ENCODE measurements around the gene RELCH.
A peak's percentile ranks its signal among the peaks of the same experiment; 100 is the strongest.
"Not testable (repeated sequence)": the region's sequence is repeated elsewhere in the genome, so short reads cannot be mapped to it uniquely, and the experiment has no call there.

The RELCH gene, protein sequence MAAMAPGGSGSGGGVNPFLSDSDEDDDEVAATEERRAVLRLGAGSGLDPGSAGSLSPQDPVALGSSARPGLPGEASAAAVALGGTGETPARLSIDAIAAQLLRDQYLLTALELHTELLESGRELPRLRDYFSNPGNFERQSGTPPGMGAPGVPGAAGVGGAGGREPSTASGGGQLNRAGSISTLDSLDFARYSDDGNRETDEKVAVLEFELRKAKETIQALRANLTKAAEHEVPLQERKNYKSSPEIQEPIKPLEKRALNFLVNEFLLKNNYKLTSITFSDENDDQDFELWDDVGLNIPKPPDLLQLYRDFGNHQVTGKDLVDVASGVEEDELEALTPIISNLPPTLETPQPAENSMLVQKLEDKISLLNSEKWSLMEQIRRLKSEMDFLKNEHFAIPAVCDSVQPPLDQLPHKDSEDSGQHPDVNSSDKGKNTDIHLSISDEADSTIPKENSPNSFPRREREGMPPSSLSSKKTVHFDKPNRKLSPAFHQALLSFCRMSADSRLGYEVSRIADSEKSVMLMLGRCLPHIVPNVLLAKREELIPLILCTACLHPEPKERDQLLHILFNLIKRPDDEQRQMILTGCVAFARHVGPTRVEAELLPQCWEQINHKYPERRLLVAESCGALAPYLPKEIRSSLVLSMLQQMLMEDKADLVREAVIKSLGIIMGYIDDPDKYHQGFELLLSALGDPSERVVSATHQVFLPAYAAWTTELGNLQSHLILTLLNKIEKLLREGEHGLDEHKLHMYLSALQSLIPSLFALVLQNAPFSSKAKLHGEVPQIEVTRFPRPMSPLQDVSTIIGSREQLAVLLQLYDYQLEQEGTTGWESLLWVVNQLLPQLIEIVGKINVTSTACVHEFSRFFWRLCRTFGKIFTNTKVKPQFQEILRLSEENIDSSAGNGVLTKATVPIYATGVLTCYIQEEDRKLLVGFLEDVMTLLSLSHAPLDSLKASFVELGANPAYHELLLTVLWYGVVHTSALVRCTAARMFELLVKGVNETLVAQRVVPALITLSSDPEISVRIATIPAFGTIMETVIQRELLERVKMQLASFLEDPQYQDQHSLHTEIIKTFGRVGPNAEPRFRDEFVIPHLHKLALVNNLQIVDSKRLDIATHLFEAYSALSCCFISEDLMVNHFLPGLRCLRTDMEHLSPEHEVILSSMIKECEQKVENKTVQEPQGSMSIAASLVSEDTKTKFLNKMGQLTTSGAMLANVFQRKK

DNA sequence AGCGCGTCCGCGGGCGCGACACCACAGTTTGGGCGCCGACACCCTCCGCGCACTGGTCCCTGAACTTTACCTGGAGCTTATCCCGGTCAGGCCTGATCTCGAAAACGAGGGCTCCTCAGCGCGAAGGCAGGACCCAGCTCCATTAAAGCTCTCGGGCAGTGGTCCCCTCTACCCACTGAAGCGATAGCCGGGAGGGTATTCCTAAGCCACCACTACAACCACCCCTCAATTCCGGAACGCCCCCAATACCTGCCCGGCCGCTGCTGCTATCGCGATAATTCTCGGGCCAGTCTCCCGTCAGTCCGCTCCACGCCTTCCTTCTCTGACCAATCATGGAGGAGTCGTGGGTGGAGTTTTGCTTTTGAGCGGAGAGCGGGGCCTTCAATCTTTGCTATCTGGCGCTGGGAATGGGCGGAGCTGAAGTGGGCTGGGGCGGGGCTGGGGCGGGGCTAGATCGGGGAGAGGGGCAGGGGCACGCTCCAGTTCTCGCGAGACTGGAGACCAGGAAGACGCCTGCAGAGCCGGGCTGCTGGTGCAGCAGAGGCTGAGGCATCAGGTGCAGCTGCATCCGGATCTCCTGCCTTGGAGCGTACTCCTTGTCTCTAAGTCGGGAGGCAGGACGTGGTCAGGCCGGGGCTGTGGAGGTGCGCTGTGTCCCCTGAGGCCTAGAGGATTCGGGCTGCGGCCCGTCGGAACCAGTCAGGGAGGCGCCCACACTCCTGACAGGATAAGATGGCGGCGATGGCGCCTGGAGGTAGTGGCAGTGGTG lies at the start of gene RELCH, which contains the start of gene PIGN:
Gene RELCH, plus strand, starts transcription at position 482 of the 769 bp plus-strand sequence. Its CDS starts 251 bp downstream, at position 733.
Gene PIGN, minus strand, starts transcription at position 283 of the 769 bp plus-strand sequence. CDS start 25,703 bp downstream, outside the sequence.
- FAIRE-seq (peak; percentile 99), DNase-seq (ENCODE audit: insufficient read length, low spot score) (peak; percentile 81)

DNA sequence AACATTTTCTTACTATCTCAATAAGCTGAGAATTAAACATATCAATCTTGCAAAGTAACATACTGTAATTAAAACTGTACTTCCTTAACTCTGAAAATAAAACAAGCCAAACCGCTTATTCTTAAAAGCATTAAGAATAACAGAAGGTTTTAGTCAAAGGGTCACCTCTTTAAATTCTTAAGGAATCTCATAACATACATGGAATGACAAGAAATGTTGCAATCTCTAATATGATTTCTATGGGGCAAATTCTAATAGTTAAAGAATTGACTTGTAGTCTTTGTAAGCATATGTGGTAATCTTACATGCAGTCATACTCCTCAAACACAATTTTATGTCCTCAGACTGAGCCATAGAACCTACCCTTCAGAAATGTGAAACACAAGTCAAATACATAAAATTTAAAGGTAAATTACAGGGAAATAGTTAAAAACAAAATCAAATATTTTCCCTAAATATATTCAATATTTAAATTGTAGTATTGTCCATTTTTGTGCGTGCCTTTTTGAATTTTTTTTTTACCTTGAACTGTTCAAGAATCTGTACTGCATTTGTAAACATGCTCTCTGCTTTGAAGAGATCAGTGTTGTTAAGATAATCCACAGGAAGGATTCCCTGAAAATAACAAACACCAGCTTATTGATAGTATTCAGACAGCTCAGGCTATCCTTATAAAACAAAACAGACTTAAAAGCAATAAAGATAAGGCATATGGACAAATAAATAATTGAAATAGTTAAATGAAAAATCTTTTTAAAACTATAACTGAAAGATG lies 48.4 kb upstream of the RELCH start:
- DNase-seq (ENCODE audit: insufficient read length, low spot score) (no peak), FAIRE-seq (no peak)

DNA sequence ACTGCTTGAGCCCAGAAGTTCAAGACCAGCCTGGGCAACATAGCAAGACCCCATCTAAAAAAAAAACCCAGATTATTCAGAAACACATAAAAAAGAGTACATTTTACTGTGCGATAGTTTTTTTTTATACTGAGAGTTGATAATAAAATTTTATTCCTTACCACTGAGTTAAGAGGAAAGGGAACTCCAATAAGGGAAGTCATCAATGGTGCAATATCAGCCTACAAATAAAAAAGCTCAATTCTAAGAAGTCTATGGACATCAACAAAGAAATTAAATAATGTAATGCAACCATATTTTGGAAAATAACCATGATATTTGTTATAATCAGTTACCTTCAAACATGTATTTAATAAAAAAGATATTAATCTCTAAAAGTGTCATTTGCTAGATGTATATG lies 46.8 kb upstream of the RELCH start:
- no peak for DNase-seq (ENCODE audit: insufficient read length, low spot score)
- FAIRE-seq: no peak

DNA sequence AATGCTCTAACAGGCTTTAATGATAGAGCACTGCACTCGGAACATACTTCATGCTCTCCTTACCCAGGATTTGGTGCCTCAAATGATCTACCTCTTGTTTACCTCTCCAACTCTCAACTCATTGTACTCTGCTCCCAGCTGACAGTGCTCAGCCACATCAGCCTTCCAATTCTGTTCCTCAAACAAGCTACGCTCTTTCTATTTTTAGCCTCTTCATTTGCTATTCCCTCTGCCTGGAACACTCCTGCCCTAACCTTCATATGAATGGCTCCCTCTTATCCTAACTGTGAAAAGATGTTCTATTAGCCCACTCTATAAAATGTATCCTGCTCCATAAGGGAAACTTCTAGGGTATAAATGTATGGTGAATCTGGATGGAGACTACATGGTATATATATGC lies 42.7 kb upstream of the RELCH start:
- FAIRE-seq (no peak), DNase-seq (ENCODE audit: insufficient read length, low spot score) (no peak)

DNA sequence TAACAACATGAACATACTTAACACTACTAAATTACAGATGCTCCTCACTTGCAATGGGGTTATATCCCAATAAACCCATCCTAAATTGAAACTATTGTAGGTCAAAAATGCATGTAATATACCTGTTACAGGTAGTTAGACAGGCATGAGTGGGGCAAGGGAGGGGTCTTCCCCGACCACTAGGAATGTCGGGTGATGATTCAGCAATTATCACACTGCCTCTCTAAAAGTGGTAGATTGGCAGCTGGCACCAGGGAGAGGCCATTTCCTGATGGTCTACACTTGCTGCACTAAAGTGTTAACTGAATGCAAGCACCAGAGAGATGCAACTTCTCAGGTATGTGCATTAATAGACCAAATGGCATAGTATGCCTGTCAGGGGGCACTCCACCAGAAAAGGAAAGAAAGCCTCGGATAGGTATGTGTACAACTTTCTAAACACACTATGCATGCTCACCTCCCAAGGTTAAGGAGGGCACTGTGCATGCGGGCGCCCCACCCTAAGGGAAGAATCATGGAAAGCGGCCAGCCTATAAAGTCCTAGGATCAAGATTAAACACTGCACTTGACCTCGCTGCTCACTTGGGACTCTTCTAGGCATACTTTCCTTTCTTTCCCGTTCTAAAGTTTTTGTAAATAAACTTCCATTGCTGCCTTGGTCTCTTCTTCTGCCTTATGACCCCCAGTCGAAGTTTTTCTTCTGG lies 35.8 kb upstream of the RELCH start:
- no peak for DNase-seq (ENCODE audit: insufficient read length, low spot score)
- no peak for FAIRE-seq

DNA sequence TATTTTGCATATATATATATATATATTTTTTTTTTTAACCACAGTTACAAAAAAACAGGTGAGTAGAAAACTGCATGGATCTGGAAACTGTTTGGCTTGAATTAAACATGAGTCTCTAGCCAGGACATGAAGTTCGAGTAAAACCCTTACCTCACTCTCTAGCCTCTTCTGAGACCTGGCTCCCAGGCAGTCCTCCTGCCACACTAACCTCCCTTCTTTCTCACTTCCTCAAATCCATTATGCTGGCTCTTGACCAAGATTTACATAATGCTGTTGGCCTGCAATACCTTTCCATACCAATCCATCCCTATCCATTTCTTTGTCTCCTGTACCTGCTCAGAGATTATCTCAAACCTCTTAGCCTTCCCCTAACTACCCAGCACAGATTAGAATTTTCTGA lies 34.2 kb upstream of the RELCH start:
- DNase-seq (ENCODE audit: insufficient read length, low spot score): no peak
- no peak for FAIRE-seq

DNA sequence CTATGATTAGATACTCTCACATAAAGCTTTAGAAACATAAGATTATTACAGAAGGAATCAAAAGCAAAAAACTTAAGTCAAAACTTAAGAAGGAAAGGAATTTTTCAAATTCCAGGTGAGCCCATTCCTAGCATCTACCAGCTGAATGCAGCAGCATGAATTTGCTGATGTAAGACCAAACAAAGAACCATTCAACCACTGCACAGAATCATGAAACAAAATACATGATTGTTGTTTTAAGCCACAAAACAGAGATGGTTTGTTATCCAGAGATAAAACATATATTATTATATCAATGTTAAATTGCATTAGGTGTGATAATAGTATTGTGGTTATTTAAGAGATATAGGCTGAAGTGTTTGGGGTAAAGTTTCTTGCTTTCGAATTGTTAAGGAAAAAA lies 29.2 kb upstream of the RELCH start:
- FAIRE-seq: no peak
- no peak for DNase-seq (ENCODE audit: insufficient read length, low spot score)

DNA sequence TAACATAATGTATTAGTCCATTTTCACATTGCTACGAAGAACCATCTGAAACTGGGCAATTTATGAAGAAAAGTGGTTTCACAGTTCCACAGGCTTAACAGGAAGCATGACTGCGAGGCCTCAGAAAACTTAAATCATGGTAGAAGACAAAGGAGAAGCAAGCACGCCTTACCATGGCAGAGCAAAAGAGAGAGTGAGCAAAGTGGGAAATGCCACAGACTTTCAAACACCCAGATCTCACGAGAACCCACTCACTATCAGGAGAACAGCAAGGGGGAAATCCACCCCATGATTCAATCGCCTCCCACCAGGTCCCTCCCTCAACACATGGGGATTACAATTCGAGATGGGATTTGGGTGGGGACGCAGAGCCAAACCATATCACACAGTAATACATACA lies 22.7 kb upstream of the RELCH start:
- FAIRE-seq: no peak
- no peak for DNase-seq (ENCODE audit: insufficient read length, low spot score)

DNA sequence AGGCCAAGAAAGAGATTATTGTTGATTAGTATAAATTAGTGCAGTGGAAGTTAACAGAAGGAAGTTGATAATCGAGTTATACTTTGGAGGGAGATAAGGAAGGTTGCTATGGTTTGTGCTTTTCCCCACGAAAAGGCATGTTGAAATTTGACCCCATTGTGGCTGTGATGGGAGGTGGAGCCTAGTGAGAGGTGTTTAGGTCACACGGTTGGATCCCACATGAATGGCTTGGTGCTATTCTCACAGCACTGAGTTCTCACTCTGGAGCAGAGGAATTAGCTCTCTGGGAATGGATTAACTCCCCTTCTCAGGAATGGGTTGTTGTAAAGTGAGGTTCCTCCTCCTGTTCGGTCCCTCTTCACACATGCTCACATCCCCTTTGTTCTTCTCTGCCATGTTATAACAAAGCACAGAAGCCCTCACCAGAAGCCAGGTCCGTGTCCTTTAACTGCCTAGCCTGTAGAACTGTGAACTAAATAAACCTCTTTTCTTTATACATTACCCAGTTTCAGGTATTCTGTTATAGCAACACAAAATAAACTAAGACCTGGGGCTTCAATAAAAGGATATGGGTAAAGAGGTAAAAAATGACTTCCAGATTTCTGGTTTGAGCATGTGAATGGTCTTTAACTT lies 22.1 kb upstream of the RELCH start:
- FAIRE-seq (no peak), DNase-seq (ENCODE audit: insufficient read length, low spot score) (no peak)

DNA sequence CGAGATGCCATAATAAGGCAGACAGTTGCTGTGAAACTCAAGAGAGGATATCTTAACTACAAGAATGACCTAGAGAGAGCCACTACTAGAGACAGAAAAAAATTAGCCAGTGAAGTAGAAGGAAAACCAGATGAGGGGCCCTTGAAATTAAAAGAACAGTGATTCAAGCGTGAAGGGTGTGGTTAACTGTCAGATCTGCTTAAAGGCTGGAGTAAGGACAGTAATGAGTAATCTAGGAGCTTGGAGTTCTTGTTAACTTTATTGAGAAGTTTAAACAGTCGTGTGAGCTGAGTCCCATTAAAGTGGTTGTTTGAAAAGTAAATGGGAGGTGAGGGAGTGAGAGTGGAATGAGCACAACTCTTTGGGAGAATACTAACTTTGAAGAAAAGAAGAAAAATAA lies 21.5 kb upstream of the RELCH start:
- DNase-seq (ENCODE audit: insufficient read length, low spot score) (no peak), FAIRE-seq (no peak)

DNA sequence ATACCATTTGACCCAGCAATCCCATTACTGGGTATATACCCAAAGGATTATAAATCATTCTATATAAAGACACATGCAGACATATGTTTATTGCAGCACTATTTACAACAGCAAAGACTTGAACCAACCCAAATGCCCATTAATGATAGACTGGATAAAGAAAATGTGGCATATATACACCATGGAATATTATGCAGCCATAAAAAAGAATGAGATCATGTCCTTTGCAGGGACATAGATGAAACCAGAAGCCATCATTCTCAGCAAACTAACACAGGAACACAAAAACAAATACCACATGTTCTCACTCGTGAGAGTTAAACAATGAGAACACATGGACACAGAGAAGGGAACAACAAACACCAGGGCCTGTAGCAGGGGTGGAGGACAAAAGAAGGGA lies 20.5 kb upstream of the RELCH start:
- not testable (repeated sequence) for DNase-seq (ENCODE audit: insufficient read length, low spot score); FAIRE-seq

DNA sequence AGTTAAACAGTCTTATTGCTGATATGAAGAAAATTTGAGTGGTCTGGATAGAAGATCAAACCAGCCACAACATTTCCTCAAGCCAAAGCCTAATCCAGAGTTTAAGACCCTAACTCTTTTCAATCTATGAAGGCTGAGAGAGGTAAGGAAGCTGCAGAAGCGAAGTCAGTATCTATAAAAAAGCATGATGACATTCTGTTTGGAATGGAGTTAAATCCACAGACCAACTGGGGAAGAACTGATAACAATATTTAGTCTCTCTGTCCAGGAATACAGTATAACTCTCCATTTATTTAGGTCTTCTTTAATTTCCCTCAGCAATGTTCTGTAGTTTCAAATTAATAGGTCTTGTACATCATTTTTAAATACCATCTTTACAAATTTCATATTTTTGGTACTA lies 16.2 kb upstream of the RELCH start:
- DNase-seq (ENCODE audit: insufficient read length, low spot score) (no peak), FAIRE-seq (no peak)

DNA sequence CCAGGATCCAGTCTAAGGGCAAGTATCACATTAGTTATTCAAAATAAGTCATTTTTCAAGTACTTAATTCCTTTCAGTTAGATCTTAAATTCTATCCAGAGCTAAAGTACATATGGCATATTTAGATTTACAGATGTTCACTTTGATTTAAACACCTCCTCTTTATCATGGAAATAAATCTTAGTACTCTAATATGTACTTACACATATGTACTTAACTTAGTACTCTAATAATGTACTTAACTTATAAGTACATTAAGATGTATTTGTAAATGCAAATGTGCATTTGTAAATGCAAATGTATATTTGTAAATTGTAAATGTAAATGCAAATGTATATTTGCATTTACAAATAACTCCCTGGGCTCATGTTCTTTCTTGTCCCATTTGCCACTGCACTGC lies 14.8 kb upstream of the RELCH start:
- DNase-seq (ENCODE audit: insufficient read length, low spot score) (no peak), FAIRE-seq (no peak)

DNA sequence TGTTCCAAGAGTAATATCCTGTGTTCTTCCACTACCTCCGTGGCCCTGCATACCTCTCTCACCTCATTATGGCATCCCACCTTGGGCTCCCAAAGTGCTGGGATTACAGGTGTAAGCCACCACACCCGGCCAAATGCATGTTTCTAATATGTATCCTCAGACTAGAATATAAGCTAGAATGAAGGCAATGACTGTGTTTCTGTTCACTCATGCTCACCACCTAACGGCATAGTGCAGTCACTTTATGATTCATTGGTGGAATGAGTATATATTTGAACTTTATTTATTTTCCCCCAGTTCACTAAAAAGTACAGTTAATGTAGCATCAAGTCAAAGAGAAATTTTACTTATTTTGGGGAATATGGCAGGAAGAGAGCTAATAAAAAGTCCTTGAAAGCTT lies 11.5 kb upstream of the RELCH start:
- FAIRE-seq: no peak
- no peak for DNase-seq (ENCODE audit: insufficient read length, low spot score)

DNA sequence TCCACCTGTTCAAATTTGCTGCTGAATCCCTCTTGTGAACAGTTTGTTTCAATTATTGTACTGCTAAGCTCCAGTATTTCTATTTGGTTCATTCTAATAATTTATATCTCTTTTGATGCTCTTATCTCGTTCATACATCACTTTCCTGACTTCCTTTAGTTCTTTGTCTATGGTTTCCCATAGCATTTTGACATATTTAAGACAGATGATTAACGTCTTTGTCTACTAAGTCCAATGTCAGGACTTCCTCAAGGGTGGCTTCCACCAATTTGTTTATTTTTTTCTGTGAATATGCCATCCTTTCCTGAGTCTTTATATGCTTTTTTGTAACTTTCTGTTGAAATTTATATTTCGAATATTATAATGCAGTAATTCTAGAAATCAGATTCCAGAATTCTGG lies 9.8 kb upstream of the RELCH start:
- FAIRE-seq (no peak), DNase-seq (ENCODE audit: insufficient read length, low spot score) (no peak)

DNA sequence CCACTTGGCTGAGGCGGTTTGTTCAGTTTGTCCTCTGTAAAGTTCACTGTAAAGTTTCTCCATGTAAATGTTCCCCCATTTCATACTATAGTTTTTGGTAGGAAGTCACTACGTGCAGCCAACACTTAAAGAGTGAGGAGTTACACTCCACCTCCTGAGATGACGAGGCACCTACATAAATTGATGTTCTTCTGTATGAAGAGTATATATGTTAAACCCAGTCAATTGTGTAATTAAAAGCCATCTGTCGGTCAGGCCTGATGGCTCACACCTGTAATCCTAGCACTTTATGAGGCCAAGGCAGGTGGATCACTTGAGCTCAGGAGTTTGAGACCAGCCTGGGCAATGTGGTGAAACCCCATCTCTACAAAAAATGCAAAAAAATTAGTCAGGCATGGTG lies 7.8 kb upstream of the RELCH start:
- no peak for DNase-seq (ENCODE audit: insufficient read length, low spot score)
- peak; percentile 70 for FAIRE-seq

DNA sequence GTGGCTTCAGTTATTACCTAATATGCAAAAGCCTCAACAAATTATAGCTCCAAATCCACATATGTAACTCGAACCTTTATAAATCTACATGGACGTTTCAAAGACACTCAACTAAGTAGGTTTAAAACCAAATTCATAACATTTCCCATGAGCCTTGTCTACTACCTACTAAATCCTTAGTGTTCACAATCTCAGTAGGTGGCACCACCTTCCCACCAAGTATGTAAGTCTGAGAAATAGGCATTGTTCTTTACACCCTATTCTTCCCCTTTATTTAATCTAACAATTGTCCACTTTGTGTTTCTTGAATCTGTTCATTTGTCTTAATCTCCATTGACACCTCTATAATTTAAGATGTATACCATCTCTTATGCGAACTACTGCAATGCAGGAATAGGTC lies 4.8 kb upstream of the RELCH start:
- DNase-seq (ENCODE audit: insufficient read length, low spot score): no peak
- no peak for FAIRE-seq

DNA sequence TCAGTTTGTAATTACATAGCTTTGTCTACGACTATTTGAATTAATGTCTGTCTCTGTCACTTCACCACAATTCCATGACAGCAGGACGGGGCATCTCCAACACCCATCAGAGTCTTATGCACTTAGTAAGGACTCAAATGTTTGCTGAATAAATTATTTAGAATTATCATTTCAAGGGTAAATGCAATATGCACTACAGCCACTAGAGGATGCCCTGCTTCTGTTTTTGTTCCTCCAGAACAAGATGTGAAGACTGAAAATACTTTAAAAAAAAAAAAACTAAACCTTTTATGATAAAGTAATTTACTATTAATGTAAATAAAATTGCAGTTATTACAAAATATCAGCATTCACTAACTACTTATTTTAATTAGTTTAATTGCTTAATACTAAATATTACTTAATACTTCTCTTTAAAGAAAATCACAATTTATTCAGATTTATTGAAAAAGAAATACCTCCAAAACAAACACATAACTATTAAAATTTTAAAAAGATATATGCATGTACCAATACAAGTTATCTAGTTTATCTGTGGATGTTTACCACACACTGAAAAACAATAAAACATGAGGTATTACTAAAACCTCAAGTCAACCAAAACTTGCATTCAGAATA lies 3.4 kb upstream of the RELCH start:
- DNase-seq (ENCODE audit: insufficient read length, low spot score): no peak

More for the DNA sequence above, 3.4 kb upstream of the RELCH start:
- no peak for FAIRE-seq
